GM21367 (cell line): ENCODE data around the gene DNAJC12.
"Not testable (repeated sequence)": the region's sequence is repeated elsewhere in the genome, so short reads cannot be mapped to it uniquely, and the experiment has no call there.

Source experiments
- ATAC-seq: cut with Tn5 transposase; IDR thresholded peaks from one replicate; pipeline ENCODE4 v1.9.1; 2021; ENCODE audit not compliant: unreplicated experiment

Gene DNAJC12

DNA sequence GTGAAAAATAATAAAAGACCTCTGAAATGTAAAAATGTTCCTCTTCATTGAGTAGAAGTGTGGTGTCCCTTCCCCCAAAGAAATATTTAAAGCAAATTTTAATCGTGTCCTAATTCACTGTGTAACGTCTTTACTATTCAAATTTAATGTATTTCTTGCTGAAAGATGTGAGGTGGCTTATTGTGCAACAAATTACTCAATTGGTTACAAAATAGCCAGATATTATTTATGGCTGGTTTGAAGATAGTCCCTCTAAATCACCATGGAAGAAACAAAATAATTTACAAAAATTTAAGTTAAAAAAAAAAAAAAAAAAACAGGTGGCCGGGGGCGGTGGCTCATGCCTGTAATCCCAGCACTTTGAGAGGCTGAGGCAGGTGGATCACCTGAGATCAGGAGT is 43.7 kb downstream of the DNAJC12 start:
- ATAC-seq = no peak

- ATAC-seq = no peak
These were observed 44.7 kb downstream of the DNAJC12 start for GRCh38 chr10:67793313-67793712.

DNA sequence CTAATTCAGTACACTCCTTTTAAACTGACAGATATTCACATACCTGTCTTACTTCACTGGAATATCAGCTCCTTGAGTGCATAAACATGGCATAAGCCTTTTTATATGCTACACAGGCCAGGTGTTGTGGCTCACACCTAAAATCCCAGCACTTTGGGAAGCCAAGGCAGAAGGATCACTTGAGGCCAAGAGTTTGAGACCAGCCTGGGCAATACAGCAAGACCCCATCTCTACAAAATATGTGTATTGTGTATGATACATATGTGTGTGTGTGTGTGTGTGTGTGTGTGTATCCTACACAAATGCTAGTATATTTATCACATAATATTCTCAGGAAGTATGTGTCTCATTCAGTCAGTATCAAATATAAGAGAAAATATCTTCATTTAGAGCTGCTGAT is 45.3 kb downstream of the DNAJC12 start:
- ATAC-seq = no peak

DNA sequence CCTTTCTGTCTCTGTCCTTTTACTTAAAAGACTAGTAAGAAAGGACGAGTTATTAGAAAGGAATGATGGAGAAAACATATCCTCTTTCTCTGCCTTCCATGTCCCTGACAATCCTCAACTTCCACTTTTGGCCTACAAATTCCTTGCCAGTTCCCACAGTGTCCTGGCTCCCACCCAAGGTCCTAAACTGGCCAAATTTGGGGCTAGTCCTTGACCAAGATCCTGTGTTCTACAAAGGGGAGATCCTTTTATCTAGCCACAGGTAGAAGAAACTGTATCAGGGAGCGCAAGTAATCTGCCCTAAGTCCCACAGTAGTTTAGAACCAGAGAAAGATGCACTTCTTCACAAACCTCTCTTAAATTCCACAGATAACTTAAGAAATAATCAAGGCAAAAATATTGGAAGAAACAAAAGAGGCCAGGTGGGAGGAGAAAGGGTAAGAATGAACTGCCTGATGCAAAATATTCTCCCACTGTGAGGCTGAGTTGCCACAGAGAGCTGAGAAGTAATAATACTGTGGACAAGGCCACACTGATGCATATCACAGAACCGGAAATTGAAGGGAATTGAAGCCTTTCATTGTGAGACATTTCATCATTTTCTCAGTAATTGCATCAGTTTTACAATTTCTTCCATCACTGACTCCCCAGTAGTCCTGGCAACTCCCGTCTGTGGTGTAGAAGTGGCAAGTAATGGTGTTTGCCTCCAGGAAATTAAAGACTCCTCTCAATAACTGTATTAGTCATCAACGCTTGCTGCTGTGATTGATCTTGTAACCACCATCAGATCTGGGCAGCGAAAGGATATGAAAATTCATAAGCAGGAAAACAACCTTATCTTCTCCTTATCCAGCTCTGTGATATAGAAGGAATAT is 47.2 kb downstream of the DNAJC12 start:
- ATAC-seq = peak; percentile 41

DNA sequence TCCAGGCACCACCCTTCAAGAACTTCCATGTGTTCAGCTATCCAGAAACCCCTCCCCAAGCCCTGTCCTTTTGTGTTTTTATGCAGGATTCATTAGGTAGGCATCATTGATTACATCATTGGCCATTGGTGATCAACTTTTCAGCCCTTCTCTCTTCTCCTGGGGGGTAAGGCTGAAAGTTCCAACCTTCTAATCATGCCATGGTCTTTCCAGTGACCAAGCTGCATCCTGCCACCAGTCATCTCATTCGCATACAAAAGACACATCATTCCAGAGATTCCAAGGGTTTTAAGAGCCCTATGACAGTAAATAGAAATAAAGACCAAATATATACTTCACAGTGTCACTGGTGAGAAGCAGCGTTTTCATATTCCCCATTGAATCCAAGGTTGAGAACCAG is 48.2 kb downstream of the DNAJC12 start:
- no peak for ATAC-seq

- ATAC-seq = peak; percentile 75
These were observed 49.7 kb downstream of the DNAJC12 start for GRCh38 chr10:67788028-67788886.

DNA sequence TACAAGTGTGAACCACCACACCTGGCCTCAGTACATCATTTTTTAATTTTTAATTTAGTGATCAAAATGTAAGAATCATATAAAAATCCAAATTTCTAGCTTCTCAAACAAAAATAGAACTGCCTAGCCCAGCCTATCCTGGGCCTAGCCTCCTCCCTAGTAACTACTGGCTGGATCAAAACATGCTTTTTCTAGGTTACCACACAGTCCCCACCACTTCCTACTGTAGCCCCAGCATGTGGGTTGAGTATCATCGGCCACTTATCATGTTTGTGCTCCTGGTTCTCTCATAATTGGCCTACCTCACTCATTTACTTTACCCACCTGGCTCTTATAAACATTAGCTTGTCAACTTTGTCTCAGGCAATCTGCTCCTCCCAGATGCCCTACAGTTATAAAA is 52.9 kb downstream of the DNAJC12 start:
- no peak for ATAC-seq

DNA sequence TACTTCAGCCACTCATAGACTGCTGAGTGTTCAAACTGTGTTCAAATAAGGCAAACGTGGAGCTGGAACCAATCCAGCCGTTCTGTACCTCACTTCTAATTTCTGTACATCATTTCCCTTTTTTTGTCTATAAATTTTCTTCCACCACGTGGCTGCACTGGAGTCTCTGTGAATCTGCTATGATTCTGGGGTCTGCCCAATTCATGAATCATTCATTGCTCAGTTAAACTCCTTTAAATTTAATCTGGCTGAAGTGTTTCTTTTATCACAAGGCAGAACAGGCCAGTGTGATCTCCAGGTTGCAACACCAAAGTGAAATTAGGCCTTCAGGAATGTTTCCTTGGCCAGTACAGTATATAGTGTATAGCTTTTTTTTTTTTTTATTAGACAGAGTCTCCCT is 53.5 kb downstream of the DNAJC12 start:
- no peak for ATAC-seq

- ATAC-seq = peak; percentile 38
These were observed 54.2 kb downstream of the DNAJC12 start for GRCh38 chr10:67783606-67784294.

DNA sequence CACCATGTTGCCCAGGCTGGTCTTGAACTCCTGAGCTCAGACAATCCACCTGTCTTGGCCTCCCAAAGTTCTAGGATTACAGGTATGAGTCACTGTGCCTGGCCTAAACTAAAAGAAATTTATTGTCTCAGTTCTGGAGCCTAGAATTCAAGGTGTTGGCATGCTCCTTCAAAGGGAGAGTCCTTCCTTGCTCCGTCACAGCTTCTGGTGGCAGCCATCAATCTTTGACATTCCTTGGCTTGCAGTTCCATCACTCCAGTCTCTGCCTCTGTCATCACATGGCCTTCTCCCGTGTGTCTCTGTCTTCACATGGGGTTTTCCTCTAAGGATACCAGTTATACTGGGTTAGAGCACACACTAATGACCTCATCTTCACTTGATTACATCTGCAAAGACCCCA is 55.5 kb downstream of the DNAJC12 start:
- no peak for ATAC-seq

DNA sequence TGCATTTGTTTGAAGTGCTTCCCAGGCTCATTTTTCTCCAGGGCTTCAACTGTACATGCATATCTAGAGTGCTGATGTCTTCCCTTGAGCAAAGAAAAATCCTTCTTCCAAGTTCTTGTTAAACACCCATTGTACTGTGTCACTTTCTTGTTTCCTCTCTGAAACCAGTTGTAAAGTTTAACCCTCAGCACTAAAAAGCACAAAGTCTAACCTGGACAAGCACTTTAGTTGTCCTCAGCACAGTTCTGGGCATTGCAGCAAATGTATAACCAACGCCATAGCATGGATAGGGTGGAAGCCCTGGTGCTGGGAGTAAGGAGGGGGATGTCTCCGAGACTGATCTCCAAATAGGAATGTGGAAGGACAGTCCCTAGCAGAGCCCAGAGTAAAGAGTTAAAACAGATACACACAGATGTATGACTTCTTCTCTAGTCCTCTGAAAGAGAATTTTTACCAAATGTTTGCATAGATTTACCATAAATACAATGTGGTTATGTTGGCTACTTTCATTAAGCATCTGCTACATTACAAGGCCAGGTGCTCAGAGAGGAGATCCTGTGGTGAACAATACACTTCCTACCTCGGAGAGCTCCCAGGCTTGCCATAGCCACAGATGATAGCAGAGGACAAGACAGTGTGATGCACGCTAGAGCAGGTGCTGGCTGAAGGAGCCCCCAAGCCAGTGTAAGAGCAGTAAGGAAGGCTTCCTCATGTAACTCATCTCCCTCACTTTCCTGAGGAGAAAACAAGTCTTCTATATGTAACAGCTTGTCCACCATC is 57.0 kb downstream of the DNAJC12 start:
- ATAC-seq = peak; percentile 83

DNA sequence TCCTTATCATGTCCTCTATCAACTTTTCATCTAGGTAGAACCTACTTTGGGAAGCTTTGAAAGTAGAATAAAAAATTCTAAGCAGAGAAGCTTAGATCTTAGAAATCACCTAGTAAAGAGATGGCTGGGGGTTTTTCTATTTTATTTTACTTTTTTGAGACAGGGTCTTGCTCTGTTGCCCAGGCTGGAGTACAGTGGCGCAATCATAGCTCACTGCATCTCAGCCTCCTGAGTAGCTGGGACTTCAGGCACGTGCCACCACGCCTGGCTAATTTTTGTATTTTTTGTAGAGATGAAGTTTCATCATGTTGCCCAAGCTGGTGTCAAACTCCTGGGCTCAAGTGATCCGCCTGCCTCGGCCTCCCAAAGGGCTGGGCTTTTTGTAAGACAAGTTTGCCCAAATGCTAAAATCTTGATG is 57.8 kb downstream of the DNAJC12 start:
- ATAC-seq = not testable (repeated sequence)

DNA sequence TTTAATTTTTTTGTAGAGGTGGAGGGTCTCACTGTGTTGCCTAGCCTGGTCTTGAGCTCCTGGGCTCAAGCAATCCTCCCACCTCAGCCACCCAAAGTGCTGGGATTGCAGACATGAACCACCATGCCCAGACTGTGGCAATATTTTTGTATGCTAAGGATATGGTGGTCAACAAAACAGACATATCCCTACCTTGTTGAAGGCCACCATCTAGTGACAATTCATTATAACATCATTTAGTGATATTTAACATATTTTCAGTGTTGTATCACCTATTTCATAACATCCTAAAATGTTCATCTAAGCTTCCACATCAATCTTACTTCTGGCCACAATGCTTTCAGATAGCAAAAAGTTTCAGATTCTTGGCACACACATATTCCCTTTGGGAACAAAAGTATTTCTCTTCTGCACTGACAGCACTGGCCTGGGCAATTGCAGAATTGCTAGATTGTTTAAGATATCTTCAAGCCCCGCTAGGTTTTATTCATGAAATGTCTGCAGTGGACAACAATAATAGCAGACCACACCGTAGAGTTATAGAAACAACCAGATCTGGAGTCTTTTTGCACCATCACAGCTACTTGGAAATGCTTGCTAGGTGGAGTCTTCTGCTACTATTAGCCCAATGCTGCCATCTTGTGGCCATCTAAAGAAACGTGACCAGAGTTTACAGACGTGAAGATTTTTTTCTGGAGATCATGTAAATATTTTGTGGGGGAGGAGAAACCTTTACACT is 58.4 kb downstream of the DNAJC12 start:
- peak; percentile 37 for ATAC-seq

DNA sequence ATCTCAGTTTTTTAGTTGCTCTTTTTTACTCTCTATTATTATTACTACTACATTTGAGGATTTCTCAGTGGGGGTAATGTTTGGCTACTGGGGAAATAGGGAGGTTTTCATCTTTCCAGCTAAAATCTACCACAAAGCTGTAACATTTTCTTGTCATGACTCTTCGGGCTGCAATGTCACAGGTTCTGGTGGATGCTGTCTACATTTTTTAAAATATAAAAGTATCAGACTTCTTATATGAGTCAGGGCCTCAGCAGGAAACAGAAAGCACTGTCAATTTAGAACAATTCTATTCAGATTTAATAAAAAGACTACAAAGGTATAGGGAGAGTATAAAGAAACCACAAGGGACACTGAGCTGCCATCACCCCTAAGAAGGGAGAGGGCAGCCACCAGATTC is 61.6 kb downstream of the DNAJC12 start:
- no peak for ATAC-seq

DNA sequence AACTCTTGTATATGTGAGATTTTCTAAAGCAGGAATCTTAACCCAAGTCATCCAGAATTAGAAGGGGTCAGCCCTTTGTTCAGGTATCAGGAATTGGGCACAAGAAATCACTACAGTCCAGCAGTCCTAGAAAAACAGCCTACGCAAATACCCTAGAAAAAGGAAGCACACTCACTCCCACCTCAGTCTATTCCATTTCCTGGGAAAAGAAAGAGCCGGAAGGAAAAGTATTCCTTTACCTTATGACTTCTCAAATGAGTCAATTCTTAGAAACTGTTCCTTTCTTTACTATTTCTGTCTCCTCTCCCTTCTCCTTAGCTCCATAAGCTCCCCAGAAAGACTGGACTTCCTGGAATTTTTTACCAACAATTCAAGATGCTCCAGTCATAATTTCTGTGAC is 62.7 kb downstream of the DNAJC12 start:
- no peak for ATAC-seq

DNA sequence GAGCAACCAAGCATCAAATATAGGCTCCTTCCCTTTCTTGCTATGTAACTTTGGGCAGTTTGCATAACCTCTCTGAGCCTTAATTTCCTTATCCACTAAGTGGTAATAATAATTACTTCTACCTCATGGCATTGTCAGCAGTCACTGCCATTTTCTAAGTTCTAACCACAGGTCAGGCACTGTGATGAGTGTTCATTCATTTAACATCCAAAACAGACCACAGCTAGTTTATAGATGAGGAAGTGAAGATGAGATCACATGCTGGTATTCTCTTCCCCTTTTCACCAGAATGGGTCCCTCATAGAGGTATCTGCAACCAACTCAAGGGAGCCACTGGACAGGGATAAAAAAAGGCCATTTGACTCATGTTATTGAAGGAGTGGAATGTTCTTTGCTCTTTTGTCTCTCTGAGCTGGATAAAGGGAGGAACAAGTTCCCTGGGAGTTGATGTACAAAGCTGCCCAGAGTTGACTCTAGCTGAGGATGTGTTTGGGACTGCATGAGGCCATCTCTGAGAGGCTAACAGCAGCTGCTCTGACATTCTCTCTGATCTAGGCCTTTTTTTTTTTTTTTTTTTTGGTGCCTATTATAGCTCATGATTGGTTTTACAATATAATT is 65.0 kb downstream of the DNAJC12 start:
- ATAC-seq = peak; percentile 91

DNA sequence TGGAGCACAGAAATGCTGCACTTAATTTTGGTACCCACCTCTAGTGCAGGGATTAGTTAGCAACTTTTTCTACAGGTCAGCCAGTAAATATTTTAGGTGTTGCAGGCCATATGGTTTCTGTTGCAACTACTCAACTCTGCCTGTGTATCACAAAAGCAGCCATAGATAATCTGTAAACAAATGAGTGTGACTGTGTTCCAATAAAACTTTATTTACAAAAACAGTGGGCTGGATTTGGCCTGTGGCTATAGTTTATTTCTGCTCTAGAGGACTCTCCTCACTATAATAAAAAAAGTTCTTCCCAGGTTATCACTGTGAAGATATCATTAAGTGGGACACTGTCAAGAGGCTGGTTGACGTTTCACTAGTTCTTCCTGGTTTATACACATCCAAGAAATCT is 65.8 kb downstream of the DNAJC12 start:
- no peak for ATAC-seq

DNA sequence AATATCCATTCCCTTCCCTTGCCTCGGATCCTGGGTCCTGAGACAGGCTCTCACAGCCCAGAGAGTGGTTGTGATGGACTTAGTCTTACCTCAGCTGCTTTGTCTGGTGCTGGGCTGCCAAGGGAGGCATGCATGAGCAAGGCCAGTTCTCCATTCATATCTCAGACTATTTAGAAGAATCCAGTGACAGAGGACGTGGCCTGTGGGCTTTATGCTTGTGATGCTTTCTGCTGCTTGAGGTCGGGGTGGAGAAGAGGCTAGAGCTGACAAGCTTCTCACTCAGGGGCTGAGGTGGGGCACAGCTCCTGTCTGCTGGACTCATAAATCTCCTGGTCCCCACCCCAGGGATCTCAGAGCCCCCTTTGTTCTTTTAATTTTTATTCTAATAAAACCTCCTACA is 66.8 kb downstream of the DNAJC12 start:
- ATAC-seq = peak; percentile 4

DNA sequence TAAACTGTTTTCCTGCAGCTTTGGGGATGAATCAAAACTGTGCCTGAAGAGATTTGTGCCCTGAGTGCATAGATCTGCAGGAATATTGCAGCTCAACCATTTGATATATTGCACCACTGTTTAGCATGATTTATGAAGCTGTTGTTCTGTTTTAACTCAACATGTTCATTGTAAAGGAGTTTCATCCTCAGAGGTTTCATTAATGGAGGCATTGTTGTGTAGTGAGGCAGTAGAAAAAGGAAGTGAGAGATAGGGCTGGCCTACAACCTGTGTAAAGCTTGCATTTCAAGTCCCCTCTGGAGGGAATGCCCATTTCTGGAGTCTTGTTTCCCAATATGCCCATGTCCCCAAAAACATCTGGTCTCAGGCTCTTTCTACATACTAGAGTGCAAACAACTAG is 67.5 kb downstream of the DNAJC12 start:
- ATAC-seq = peak; percentile 66

GRCh38 chr10:67767244-67767643 is 70.7 kb downstream of the DNAJC12 start:
- ATAC-seq = no peak
